HG03575 (cell line): Measurements from ENCODE around the gene DCAF8.

Experiments used
- ATAC-seq: cut with Tn5 transposase; IDR thresholded peaks from one replicate; pipeline ENCODE4 v1.9.1; 2021; ENCODE audit not compliant: unreplicated experiment, insufficient number of reproducible peaks, low FRiP score; ENCODE audit errors: extremely low read depth

Gene DCAF8

GRCh38 chr1:160267284-160267991, 5.1 kb upstream of the DCAF8 start:
- no peak for ATAC-seq

GRCh38 chr1:160264795-160265307, 2.5 kb upstream of the DCAF8 start:
- no peak for ATAC-seq

- ATAC-seq: no peak
These were observed 825 bp downstream of the DCAF8 start for GRCh38 chr1:160261556-160261892.

GRCh38 chr1:160260406-160261382, 1.7 kb downstream of the DCAF8 start:
- ATAC-seq: no peak

- ATAC-seq: no peak
These were observed 4.1 kb downstream of the DCAF8 start for GRCh38 chr1:160258177-160258798.

- no peak for ATAC-seq
These were observed 4.8 kb downstream of the DCAF8 start for GRCh38 chr1:160257411-160258015.

- no peak for ATAC-seq
These were observed 5.8 kb downstream of the DCAF8 start for GRCh38 chr1:160256396-160257046.

GRCh38 chr1:160255781-160256300, 6.5 kb downstream of the DCAF8 start:
- no peak for ATAC-seq

- no peak for ATAC-seq
These were observed 10.4 kb downstream of the DCAF8 start for GRCh38 chr1:160251687-160252526.

GRCh38 chr1:160251011-160251410, 11.3 kb downstream of the DCAF8 start:
- no peak for ATAC-seq

GRCh38 chr1:160247053-160247452, 15.3 kb downstream of the DCAF8 start:
- ATAC-seq: no peak

- ATAC-seq: no peak
These were observed 16.9 kb downstream of the DCAF8 start for GRCh38 chr1:160245434-160245833.

GRCh38 chr1:160244209-160244608, 18.1 kb downstream of the DCAF8 start:
- ATAC-seq: no peak

- ATAC-seq: no peak
These were observed 18.6 kb downstream of the DCAF8 start for GRCh38 chr1:160243767-160244166.

- no peak for ATAC-seq
These were observed 22.6 kb downstream of the DCAF8 start for GRCh38 chr1:160239582-160240299.

- ATAC-seq: no peak
These were observed 23.9 kb downstream of the DCAF8 start for GRCh38 chr1:160238408-160238807.

- ATAC-seq: no peak
These were observed 24.8 kb downstream of the DCAF8 start for GRCh38 chr1:160237558-160237957.
